Central memory CD4-positive, alpha-beta T cell (primary cell): Measurements from ENCODE around the gene CREB5.
"Not testable (repeated sequence)": the region's sequence is repeated elsewhere in the genome, so short reads cannot be mapped to it uniquely, and the experiment has no call there.

Experiments
- DNase-seq: peaks from one replicate; pipeline ENCODE4 v3.0.0; 2022

The CREB5 gene

DNA sequence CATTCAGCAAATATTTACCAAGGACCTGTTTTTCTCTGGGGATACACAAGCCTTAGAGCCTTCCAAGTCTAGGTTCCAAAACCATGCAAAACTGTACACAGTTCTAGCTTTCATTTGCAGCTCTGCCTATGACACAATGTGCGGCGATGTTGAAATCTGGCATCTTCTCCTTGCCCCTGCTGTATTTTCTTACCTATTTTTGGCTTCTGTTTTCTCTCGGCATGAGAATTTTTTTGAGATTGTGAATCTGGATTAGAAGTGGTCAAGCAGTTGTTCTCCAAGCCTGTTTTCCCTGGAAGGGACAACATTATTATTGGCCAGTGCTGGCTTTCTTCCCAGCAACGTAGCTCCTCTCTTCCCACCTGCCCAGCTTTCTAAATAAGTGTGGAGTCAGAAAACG, 176.3 kb downstream of the CREB5 start:
- DNase-seq = no peak

DNA sequence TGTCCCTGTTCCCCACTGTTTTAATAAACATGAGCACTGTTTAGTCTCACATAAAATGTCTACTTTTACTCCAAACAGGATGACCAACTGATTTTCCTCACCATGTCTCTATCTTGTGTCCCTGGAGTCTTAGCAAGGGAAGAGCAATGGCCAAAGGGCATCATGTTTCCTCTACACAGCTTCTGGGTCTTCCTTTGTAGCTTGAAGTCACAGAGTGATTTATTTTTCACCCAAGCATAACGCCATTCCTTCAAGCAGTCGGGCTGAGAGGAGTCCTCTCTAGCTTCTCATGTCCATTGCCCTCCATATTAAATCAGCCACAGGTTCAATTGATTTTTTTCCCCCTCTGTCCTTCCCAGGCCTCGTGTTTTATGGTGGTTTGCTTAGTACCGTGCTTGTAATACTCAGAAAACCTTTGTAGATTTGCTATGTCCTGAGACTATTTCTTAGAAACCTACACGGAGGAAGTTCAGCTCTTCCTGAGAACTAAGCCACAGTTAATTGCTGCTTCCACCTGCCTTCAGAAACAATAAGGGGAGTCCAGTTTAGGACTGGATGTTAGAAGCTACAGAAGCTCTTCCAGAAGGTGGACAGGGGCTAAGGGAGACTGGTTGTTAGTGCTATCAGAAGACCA, 178.8 kb downstream of the CREB5 start:
- DNase-seq = no peak

DNA sequence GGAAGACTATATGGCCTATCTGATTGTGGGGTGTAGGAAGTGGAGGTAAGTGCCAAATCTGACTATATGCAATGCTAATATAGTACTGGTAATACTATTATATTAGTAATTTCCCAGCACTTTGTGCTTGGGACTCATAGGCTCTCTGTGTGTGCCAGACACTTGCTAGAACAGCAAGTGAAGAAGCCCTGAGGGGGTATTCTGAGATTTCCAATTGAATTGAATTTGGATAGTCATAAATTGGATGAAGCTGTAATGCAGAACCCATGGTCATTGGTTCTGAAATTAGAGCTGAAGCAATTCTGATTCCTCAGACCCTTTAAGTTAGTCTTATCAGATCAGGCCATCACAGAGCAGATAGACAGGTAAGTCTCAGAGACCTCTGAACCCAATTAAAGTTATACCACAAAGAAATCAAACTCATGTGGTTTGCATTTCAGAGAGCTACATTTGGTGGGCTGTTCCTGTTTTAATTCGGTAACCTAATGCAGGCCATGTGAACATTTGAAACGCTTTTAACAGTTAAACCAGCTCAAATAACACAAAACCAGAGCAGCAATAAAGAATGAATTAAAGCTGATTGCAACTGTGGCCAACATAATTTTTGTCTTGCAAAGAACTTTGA, 179.5 kb downstream of the CREB5 start:
- no peak for DNase-seq

DNA sequence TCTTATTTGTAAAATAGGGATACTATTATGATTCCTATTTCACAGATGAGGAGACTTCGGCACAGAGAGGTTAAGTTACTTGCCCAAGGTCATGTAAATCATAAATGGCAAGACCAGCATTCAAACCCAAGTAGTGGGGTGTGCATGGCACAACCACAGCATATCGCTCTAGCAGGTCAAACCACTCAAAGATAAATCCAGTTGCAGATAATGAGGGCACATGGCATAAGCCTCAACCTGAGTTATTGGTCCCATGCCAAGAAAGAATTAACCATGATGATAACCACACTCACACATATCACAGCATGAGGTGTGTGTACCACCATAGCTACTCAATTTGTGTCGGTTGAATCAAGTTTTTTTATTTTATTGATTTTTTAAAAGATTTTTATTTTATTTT, 180.5 kb downstream of the CREB5 start:
- DNase-seq = no peak

DNA sequence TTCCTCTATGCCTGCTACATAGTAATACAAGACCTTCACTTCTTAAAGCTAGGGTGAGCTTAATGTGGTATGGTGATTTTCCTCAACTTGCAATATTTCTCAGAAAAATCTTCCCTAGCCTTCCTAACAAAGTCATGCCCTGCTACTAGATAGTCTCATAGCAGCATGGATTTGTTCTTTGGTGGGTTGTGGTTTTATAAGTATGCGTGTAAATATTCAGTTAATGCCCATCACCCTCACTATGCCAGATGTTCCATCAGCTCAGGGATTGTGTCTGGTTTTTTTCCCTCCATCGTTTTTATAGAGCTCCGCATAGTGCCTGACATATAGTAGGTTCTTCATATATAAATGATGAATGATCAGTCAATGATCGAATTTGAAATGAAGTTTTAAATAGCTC, 182.8 kb downstream of the CREB5 start:
- DNase-seq = no peak

DNA sequence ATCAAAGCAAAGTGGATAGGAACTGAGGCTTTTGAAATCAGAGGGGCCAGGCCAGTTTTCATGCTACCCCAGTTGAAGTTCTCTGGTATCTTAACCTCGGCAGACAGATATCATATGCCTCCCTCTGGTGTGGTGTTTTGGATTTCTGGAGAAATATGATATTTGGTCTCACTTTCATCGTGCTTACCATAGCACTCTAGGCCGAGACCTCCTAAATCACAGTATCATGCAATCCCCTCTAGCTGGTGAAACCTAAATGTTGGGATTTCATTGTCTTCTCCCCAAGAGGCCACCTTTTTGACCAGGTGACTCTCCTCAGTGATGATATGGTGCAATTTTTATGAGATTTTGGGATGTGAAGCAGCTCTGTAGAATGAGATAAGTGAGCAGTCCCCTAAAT, 183.5 kb downstream of the CREB5 start:
- DNase-seq = no peak

DNA sequence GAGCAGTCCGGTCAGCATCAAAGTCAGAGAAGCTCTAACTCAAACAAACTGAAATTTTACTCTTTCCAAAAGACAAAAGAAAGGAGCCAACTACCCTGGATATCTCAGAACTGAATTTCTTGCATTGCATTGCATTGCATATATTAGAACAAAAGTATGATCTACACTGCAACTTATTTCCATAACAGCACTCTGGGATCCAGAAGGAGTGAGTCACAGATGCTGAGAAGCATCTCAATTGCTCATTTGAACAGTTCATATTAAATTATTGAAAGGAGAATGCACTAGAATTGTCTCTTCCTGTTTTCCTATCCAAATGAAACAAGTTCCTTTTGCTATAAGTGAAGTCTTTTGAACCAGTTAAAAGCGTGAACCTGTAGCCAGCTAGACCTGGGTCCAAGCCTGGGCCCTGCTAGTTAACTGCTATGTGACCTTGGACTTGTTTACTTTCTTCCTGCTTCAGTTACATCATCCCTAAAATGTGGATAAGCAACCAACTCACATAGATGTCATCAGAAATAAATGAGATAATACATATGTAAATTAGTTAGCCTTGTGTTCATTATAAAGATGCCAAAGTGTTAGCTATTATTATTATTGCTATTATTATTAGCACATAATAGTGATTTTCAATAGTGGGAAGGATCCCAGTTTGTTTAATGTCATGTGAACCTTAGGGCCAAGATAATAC, 184.1 kb downstream of the CREB5 start:
- no peak for DNase-seq

DNA sequence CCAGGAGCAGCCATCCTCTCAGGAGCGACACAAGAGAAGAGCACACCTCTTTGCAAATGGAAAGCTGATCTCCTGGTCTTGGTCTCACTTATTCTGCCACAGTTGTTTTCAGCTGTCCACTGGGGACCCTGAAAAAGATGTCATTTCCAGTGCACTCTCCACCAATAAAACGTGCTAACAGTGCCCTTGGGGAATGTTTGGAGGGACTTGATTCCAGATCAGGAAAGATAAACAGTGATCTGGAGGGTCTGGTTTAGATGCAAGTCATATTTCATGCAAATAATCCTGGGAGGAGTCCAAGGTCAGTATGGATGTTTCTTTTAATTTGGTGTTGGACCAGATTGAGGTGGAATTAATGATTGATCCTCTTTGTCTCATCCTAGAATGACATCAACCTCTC, 185.0 kb downstream of the CREB5 start:
- no peak for DNase-seq

DNA sequence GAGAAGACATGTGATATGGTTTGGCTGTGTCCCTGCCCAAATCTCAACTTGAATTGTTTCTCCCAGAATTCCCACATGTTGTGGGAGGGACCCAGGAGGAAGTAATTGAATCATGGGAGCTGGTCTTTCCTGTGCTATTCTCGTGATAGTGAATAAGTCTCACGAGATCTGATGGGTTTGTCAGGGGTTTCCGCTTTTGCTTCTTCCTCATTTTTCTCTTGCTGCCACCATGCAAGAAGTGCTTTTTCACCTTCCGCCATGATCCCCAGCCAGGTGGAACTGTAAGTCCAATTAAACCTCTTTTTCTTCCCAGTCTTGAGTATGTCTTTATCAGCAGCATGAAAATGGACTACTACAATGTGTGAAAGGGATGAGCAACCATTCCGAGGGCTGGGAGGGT, 185.7 kb downstream of the CREB5 start:
- DNase-seq = not testable (repeated sequence)

DNA sequence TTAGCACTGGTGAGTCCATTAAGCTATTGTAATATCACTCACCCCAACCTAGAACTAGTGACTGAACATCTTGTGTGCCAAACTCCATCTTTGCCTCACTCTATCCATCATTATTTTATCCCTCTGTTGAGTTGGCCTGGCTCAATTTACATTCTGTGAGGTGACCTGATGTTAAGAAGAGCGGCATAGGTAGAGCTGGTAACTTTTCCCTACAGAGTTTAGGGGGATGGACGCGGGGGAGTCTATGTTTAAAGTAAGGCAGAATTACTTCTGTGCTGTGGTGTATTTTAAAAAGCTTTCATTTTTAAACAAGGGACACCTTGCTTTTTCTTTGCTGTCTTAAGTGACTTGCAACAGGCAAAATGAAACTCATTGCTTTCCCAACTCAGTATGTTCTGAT, 186.3 kb downstream of the CREB5 start:
- no peak for DNase-seq

DNA sequence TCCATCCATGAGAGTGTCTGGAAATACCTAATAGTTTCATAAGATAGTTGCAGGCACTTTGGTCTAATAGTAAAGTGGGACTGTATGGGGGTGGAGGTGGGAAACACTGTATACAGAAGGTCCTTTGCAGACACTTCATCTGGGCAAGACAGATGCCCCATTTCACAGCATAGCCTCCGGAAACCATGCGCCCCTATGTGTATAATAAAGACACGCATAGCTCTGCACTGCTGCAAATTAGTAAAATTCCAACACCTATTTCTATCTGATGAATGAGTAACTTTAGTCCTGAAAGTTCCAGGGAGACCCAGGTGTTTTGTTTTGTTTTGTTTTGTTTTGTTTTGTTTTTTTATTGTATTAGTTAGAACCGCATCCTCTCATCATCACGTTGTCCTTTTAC, 187.1 kb downstream of the CREB5 start:
- no peak for DNase-seq

DNA sequence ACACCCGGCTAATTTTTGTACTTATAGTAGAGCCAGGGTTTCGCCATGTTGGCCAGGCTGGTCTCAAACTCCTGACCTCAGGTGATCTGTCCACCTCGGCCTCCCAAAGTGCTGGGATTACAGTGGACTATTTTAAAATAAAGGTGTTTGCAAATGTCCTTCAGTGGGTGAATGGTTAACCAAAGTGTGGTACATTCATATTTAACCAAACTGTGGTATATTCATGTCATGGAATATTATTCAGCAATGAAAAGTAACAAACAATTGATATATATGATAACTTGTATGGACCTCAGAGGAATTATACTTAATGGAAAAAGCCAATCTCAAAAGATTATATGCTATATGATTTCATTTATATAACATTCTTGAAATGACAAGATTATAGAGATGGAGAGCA, 190.0 kb downstream of the CREB5 start:
- no peak for DNase-seq

DNA sequence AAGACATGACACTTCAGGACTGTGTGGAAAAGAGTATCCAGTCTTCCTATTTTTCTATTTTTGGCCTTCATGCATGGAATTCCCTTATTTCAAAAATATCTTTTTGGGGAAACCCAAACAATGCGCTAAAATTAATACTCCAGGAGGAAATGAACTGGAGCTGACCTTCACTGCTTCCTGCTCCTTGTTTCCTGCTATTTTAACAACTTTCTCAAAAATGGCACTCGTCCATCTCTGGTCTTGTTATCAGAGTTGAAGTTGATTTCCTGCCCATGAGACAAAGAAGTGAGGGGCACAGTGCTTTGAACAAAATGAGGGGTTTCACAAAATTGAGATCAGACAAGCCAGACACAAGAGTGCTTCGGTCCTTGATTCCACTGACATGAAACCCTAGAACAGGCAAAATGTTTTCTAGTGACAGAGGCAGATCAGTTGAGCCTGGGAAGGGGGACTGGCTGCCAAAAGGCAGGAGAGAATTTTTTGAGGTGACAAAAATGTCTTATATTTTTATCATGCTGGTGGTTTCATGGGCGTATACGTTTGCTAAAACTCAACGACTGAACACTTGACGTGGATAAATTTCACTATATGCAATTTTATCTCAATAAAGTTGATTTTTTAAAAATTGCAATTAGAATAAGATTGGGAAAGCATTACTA, 193.2 kb downstream of the CREB5 start:
- no peak for DNase-seq

DNA sequence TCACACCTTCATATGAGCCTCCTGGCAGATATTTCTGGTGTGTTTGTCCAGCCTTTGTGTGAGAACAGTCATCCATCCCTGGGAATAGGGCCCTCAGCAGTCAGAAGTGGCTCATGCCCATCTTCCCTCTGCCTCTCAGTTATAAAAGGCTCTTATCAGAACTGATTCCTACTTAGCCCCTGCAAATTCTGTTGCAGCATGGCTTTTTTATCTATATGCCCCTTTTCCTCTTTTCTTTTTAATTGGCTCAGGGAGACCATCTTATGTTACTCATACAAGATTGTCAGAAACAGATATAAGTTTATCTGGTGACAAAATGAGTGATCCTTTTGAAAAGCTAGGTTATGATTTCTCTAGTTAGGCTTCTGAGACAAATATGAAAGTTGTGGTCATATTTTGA, 194.1 kb downstream of the CREB5 start:
- DNase-seq = no peak

DNA sequence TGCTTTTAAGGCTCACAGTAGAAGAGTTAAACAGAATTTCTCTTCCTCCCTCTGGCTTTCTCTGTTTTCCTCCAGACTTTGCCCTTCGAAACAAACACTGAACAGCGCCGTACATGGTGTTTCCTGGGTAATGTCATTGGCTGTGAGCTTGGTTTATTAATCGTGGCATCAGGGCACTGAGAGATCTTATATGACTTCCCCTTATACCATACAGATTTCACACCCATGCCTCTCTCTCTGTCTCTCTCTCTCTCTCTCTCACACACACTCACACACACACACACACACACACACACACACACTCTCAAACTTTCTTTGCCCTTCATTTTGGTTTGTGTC, 195.5 kb downstream of the CREB5 start:
- DNase-seq = no peak

DNA sequence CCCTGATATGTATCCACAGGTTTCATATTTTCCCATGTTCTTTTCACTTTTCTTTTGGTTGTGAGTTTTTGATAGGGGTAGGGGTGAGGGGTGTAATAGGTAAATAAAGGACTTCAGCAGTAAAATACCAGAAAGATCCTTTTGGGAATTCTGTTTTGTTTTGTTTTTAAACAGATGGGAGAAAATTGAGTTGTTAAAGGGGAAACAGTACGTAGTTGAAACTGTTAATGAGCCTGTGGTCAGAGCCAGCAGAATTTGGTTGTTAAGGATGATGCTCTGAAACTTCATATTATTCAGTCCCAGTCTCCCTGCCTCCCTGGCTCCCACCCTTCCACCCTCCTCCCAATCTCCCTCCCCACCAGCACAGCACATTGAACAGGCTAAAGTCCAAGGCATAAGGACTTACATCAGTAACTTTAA, 195.9 kb downstream of the CREB5 start:
- no peak for DNase-seq

DNA sequence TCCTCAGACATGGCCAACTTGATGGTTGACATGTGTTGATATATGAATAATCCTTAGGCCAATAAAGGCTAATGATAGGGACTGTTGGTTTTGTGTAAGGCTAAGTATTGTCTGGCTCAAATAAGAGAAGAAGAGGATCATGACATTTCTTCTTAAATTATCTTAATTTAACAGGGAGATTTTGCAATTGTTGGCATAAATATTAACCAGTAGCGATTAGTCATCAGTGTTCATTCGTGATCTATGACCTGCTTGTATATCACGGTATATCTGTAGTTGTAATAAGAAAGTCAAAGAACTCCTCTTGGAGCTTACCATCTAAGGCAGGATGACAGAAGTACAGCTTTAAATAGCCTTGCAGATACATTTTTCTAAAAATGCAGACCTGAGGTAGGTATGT, 196.4 kb downstream of the CREB5 start:
- no peak for DNase-seq

DNA sequence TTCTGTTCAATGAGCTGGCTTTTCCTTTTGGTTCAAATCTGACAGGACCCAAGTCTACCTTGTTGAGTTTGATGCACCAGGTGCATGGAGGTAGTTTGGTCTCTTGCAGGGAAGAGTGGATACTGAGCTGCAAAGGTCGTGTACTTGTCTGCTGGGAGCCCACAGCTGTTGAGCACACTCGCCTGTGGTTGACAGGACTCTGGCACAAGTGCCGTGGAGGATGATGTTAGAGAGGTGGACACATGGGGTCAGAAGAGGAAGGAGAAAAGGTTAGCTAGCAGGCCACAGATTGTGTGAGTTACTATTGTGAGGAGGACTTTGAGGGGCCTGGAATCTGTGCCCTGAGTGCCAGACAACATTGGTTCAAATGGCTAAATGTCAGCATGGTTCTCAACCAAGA, 197.3 kb downstream of the CREB5 start:
- no peak for DNase-seq

DNA sequence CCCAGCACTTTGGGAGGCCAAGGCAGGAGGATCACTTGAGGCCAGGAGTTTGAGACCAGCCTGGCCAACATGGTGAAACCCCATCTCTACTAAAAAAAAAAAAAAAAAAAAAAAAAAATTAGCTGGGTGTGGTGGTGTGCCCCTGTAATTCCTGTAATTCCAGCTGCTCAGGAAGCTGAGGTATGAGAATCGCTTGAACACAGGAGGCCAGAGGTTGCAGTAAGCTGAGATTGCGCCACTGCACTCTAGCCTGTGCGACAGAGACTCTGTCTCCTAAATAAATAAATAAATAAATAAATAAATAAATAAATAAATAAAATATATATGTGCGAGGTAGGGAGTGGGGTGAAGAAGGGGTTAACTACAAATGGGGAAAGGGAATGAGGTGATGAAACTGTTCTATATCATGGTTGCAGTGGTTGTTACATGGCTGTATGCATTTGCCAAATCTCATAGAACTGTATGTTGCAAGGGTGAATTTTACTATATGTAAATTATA, 199.1 kb downstream of the CREB5 start:
- not testable (repeated sequence) for DNase-seq

DNA sequence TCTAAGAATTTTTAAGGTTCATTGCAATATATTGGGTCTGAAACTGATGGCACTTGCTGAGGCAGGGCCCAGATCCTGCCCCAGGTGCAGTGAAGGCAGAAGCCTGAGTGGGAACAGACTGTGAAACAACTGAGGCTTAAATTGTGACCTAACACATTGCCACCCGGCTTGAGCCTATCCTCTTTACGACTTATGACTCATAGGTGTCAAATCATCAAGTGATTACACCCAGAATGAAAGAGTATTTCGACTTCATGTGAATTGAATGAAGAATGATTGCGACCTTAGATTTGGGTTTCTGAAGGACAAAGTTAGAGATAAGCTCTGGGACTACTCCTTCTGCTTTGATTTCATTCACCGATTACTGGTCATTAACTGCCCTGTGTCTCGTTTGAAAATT, 200.9 kb downstream of the CREB5 start:
- no peak for DNase-seq

DNA sequence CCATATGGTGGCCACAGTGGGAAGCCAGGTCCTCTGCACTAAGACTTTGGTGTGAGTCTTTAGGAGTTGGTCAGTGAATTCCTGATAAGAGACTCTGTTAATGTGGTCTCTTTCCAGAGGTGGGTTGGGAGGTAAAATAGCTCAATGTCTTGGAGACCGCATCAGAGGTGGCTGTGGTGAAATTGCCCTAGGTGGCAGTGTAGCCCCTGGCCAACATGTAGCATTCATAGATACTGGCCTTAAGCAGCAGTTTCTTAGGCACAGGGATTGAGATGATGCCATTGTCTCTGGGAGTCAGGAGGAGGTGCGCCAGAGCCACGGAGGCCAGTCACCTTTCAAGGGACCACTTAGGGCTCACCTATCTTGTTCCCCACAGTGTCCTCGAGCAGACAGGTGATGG, 202.8 kb downstream of the CREB5 start:
- no peak for DNase-seq

DNA sequence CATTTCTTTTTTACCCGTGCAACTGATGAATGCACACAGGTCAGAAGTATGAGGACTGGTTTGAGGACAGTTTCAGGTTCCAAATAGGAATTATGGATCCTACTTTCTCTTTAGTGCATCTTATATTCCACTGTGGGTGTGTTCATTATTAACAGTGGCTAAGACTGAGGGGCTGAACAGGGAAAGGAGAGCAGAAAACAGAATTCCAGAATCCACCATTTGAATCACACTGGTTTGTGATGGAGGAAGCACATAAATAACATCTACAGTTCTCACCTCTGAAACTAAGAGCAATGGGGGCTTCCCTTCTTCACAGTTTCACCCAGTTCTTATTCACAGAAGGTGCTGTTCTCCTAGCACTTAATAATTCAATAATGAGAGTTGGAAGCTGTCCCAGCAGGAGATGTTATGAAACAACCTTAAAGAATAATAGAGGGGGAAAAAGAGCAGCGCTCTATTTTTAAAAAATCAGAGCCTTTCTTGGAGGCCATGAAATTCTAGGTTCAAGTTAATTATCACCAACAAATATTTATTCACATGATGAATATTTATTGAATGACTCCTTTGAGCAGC, 205.1 kb downstream of the CREB5 start:
- DNase-seq = no peak

DNA sequence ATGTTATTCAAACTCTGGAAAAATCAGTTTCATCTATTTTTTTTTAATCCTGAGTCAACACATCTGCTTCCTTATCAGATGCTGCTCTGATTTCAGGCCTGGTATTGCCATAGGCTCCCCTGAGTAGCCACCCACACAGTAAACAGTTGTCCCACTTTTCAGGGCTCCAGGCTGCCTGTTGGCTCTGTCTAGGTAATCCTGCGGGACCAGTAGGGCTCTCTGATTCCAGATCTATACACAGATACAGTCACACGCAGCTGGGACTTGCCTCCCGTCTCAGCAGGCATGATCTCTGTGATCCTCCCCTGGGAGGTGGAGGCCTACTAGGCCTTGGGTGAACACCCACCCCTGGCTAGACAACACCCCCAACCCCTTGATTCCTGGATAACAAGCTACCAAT, 206.1 kb downstream of the CREB5 start:
- no peak for DNase-seq

DNA sequence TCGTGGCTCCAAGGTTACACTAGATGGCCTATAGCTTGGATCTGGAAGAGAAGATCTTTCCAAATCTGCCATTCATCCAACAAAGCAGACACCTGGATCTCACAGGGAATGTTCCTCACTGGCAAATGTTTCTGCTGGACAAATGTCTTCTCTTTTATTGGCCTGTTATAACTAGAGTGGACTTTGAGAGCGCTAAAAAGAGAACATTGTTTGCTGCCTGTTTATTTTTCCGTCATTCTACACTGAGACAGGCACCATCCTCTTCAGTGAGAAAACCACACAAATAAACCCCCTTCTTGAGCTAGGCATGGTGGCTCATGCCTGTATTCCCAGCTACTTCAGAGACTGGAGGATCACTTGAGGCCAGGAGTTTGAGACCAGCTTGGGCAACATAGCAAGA, 206.9 kb downstream of the CREB5 start:
- DNase-seq = no peak
